Osteocyte (in vitro differentiated cells): Measurements from ENCODE around the gene VWDE. TPM values are rescaled to one million over a fixed set of nuclear protein-coding genes. Genes with fewer than 3 reads are reported as not detected.

ENCODE experiments used
- DNase-seq: peaks from one replicate; pipeline ENCODE4 v3.0.0; 2021; ENCODE audit warnings: mixed read lengths; ENCODE audit not compliant: unreplicated experiment; ENCODE audit errors: extremely low spot score
- H3K27ac Mint-ChIP-seq: one replicate; pipeline ENCODE4 v1.8.0; 2021; ENCODE audit warnings: mild to moderate bottlenecking, mixed read lengths; ENCODE audit not compliant: unreplicated experiment
- H3K27me3 Mint-ChIP-seq: one replicate; pipeline ENCODE4 v1.8.0; 2021; ENCODE audit warnings: mixed read lengths; ENCODE audit not compliant: unreplicated experiment
- H3K36me3 Mint-ChIP-seq: one replicate; pipeline ENCODE4 v1.8.0; 2021; ENCODE audit warnings: mixed read lengths; ENCODE audit not compliant: unreplicated experiment
- H3K4me1 Mint-ChIP-seq: one replicate; pipeline ENCODE4 v1.8.0; 2021; ENCODE audit warnings: mixed read lengths; ENCODE audit not compliant: unreplicated experiment
- H3K4me3 Mint-ChIP-seq: one replicate; pipeline ENCODE4 v1.8.0; 2021; ENCODE audit warnings: mild to moderate bottlenecking, moderate library complexity, mixed read lengths; ENCODE audit not compliant: unreplicated experiment
- H3K9me3 Mint-ChIP-seq: one replicate; pipeline ENCODE4 v1.8.0; 2021; ENCODE audit warnings: mixed read lengths; ENCODE audit not compliant: unreplicated experiment
- CTCF ChIP-seq: fragments of 200-600 bp; sonication (generic); IDR thresholded peaks from 2 replicates; pipeline ENCODE4 v1.5.0; 2021; ENCODE audit warnings: antibody characterized with exemption, mild to moderate bottlenecking, moderate library complexity
- total RNA-seq: library from RNA; stranded (reverse); gene quantifications from 2 replicates; pipeline ENCODE4 v1.2.1, GENCODE V29; 2021

Gene VWDE
- total RNA-seq, 1 donor from 2014 or later, result not detected

- TF ChIP-seq CTCF, result no peak
- no peak overlapping the region for H3K4me3 Mint-ChIP-seq
- no peaks in the 10 kb centered on the region for H3K36me3 Mint-ChIP-seq
- no peaks in the 10 kb centered on the region for H3K4me1 Mint-ChIP-seq
- no peaks in the 10 kb centered on the region for H3K9me3 Mint-ChIP-seq
- no peak for DNase-seq
- no peak overlapping the region for H3K27ac Mint-ChIP-seq
- peaks cover 9% of the 10 kb centered on the region for H3K27me3 Mint-ChIP-seq
Measured at GRCh38 chr7:12281038-12281437, 122.6 kb downstream of the VWDE start.

Other genes starting within 250 kb of the VWDE start
- 61.7 and 64.0 TPM in 2 replicates for gene TMEM106B, start 192.6 kb downstream of the VWDE start, total RNA-seq
- 1.6 and 2.5 TPM in 2 replicates for gene SCIN, start 166.9 kb upstream of the VWDE start, total RNA-seq